BLaER1 treated with 17β-estradiol and CSF1 and Interleukin-3, amounts not matched to agents 10 nM and 100 nM (cell line): ENCODE measurements around the gene VPS33B.

Experiments used
- H3K27ac ChIP-seq, 11 experiments: shearing (Covaris generic); formaldehyde crosslinking; 2 replicates each; pipeline ENCODE4 v1.8.1; 2022
- H3K27me3 ChIP-seq, 11 experiments: shearing (Covaris generic); formaldehyde crosslinking; 2 replicates each; pipeline ENCODE4 v1.8.1; 2022
- H3K36me3 ChIP-seq, 11 experiments: shearing (Covaris generic); formaldehyde crosslinking; 2 replicates each; pipeline ENCODE4 v1.8.1; 2022
- H3K4me1 ChIP-seq, 10 experiments: shearing (Covaris generic); formaldehyde crosslinking; 2 replicates each; pipeline ENCODE4 v1.8.1; 2022
- H3K4me2 ChIP-seq, 11 experiments: shearing (Covaris generic); formaldehyde crosslinking; 2 replicates each; pipeline ENCODE4 v1.8.1; 2022
- H3K4me3 ChIP-seq, 10 experiments: shearing (Covaris generic); formaldehyde crosslinking; 2 replicates each; pipeline ENCODE4 v1.8.1; 2022
- H3K9ac ChIP-seq, 11 experiments: shearing (Covaris generic); formaldehyde crosslinking; 2 replicates each; pipeline ENCODE4 v1.8.1; 2022
- H3K9me3 ChIP-seq, 11 experiments: shearing (Covaris generic); formaldehyde crosslinking; replicated peaks in 1 of 11; 2 replicates each; pipeline ENCODE4 v1.8.1; 2022
- H4K20me1 ChIP-seq, 11 experiments: shearing (Covaris generic); formaldehyde crosslinking; 2 replicates each; pipeline ENCODE4 v1.8.1; 2022
- Cebpa-rat ChIP-seq, 11 experiments: shearing (Covaris generic); IDR thresholded peaks; 2 replicates each; pipeline ENCODE4 v1.8.1; 2022

The VPS33B gene

DNA sequence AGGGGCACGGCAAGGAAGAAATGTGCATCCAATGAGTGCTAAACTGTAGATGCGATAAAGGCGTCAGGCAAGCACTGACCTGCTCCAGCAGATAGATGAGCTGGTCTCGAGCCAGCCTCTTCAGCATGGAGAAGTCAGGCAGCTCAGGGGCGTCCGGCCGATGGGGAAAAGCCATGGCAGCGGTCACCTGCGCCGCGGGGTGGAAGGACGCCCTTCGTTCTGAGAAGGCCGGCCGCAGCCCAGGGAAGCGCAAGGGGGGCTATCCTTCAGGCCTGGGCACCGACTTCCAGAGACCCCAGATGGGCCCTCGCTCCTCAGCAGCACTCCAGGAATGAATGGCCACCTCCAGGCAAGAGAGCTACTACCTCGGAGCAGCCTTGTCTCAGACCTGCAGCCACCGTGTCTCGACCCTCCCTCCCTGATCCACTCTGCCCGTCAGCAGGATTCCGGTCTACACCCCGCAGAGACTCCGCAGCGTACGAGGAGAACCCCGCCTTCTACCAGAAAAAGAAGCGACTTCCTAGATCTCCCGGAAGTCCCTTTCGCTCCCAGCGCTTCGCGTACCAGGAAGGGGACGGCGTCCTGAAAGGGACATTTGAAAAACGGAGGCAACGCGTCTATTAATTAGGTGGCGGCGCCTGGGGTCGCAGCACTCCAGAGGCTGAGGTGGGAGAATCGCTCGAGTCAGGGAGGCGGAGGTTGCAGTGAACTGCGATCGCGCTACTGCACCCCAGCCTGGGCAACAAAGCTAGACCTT lies at the start of gene VPS33B:
VPS33B (minus strand) TSS at position 520 of the 757 bp plus-strand sequence; CDS start at position 175, 345 bp downstream.
- Histone ChIP-seq H3K36me3 (peaks cover 7 to 33% (median 16%) of the 10 kb centered on the region in 11 experiments; a peak in 19 of 22 replicates), H3K4me2 (peak within 1 kb of the TSS; percentile 89 to 100 (median 94)), H3K4me1 (peaks cover 22 to 27% (median 24%) of the 10 kb centered on the region in 10 experiments), H3K27ac (peak within 1 kb of the TSS; percentile 73 to 87 (median 81)), H4K20me1 (peaks cover 0 to 21% (median 9%) of the 10 kb centered on the region in 11 experiments; a peak in 11 of 22 replicates), H3K9ac (peak within 1 kb of the TSS; percentile 80 to 93 (median 89)), H3K27me3 (no peaks in the 10 kb centered on the region), H3K9me3 (no peaks in the 10 kb centered on the region), H3K4me3 (peak within 1 kb of the TSS; percentile 87 to 99 (median 96))
- no peak for TF ChIP-seq Cebpa-rat (IDR thresholded peaks at IDR 0.05)

DNA sequence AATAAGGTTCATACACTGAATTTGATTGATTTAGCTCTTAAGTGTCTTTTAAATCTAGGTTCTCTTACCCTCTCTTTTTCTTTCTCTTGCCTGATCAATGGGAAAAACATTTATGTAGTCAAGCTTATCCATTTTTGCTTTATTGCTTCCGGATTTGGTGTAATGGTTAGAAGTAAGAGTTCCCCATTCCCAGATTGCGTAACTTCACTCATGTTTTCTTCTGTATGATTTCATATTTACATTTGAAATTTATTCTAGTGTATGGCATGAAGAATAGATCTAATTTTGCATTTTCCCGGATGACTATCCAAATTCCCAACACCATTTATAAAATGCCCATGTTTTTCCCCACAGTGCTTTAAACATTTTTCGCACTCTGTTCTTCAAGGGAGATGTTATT lies 49.8 kb upstream of the VPS33B start:
- Histone ChIP-seq H3K4me1 (peaks cover 0 to 7% (median 0%) of the 10 kb centered on the region in 10 experiments; a peak in 1 of 20 replicates), H3K27ac (no peak overlapping the region), H3K4me3 (no peak overlapping the region), H3K9ac (no peak overlapping the region), H4K20me1 (no peaks in the 10 kb centered on the region), H3K9me3 (no peaks in the 10 kb centered on the region), H3K36me3 (no peaks in the 10 kb centered on the region), H3K4me2 (no peak overlapping the region), H3K27me3 (no peaks in the 10 kb centered on the region)
- peak in 2 of 11 experiments; percentile 66 to 82; a peak in 5 of 22 replicates for TF ChIP-seq Cebpa-rat (IDR thresholded peaks at IDR 0.05)

GRCh38 chr15:91070872-91071271 lies 48.5 kb upstream of the VPS33B start:
- no peak overlapping the region for H3K27ac ChIP-seq
- H4K20me1 ChIP-seq = no peaks in the 10 kb centered on the region
- no peaks in the 10 kb centered on the region for H3K9me3 ChIP-seq
- no peak overlapping the region for H3K4me2 ChIP-seq
- no peaks in the 10 kb centered on the region for H3K36me3 ChIP-seq
- H3K4me1 ChIP-seq = peaks cover 0 to 4% (median 0%) of the 10 kb centered on the region in 10 experiments; a peak in 1 of 20 replicates
- no peak overlapping the region for H3K9ac ChIP-seq
- no peak overlapping the region for H3K4me3 ChIP-seq
- H3K27me3 ChIP-seq = no peaks in the 10 kb centered on the region
- TF ChIP-seq Cebpa-rat (IDR thresholded peaks at IDR 0.05) = no peak

- H3K27ac ChIP-seq = no peak overlapping the region
- no peaks in the 10 kb centered on the region for H3K4me1 ChIP-seq
- TF ChIP-seq Cebpa-rat (IDR thresholded peaks at IDR 0.05) = no peak
- no peak overlapping the region for H3K4me3 ChIP-seq
- no peak overlapping the region for H3K9ac ChIP-seq
- H3K36me3 ChIP-seq = no peaks in the 10 kb centered on the region
- H3K9me3 ChIP-seq = peaks cover 0 to 9% (median 6%) of the 10 kb centered on the region in 11 experiments; a peak in 15 of 22 replicates
- H3K4me2 ChIP-seq = no peak overlapping the region
- no peaks in the 10 kb centered on the region for H4K20me1 ChIP-seq
- H3K27me3 ChIP-seq = no peaks in the 10 kb centered on the region
These were observed 46.6 kb upstream of the VPS33B start for GRCh38 chr15:91068966-91069365.

DNA sequence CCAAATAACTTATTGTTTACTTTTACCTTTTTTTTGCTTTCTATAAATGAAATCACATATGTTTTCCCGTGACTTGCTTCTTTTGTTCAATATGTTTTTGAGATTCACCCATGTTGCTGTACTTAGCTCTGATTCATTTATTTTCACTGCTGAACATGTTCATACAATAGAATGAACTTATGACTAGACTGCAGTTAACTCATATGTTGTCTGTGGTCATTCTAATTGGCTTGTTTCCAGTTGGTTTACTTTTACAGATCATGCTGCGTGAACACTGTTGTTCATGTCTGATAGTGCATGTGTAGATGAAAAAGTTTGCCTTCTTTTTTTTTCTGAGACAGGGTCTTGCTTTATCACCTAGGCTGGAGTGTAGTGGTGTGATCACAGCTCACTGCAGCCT lies 46.0 kb upstream of the VPS33B start:
- Histone ChIP-seq H3K9me3 (peaks cover 0 to 12% (median 6%) of the 10 kb centered on the region in 11 experiments; a peak in 15 of 22 replicates), H3K27me3 (no peaks in the 10 kb centered on the region), H3K27ac (no peak overlapping the region), H3K4me2 (no peak overlapping the region), H3K4me3 (no peak overlapping the region), H3K36me3 (no peaks in the 10 kb centered on the region), H4K20me1 (no peaks in the 10 kb centered on the region), H3K4me1 (no peaks in the 10 kb centered on the region), H3K9ac (no peak overlapping the region)
- TF ChIP-seq Cebpa-rat (IDR thresholded peaks at IDR 0.05) = no peak

- H3K27ac ChIP-seq = no peak overlapping the region
- H3K9ac ChIP-seq = no peak overlapping the region
- H3K9me3 ChIP-seq = peaks cover 0 to 12% (median 6%) of the 10 kb centered on the region in 11 experiments; a peak in 15 of 22 replicates
- H3K27me3 ChIP-seq = no peaks in the 10 kb centered on the region
- no peaks in the 10 kb centered on the region for H4K20me1 ChIP-seq
- no peaks in the 10 kb centered on the region for H3K36me3 ChIP-seq
- H3K4me1 ChIP-seq = no peaks in the 10 kb centered on the region
- no peak for TF ChIP-seq Cebpa-rat (IDR thresholded peaks at IDR 0.05)
- no peak overlapping the region for H3K4me2 ChIP-seq
- no peak overlapping the region for H3K4me3 ChIP-seq
These were observed 44.6 kb upstream of the VPS33B start for GRCh38 chr15:91067036-91067435.

- Histone ChIP-seq H3K9me3 (peaks cover 0 to 12% (median 6%) of the 10 kb centered on the region in 11 experiments; a peak in 15 of 22 replicates), H3K4me3 (no peak overlapping the region), H3K27me3 (no peaks in the 10 kb centered on the region), H3K4me1 (no peaks in the 10 kb centered on the region), H4K20me1 (no peaks in the 10 kb centered on the region), H3K36me3 (no peaks in the 10 kb centered on the region), H3K27ac (no peak overlapping the region), H3K9ac (no peak overlapping the region), H3K4me2 (no peak overlapping the region)
- no peak for TF ChIP-seq Cebpa-rat (IDR thresholded peaks at IDR 0.05)
These were observed 43.1 kb upstream of the VPS33B start for GRCh38 chr15:91065505-91065904.

- no peak overlapping the region for H3K27ac ChIP-seq
- no peaks in the 10 kb centered on the region for H4K20me1 ChIP-seq
- H3K9ac ChIP-seq = no peak overlapping the region
- TF ChIP-seq Cebpa-rat (IDR thresholded peaks at IDR 0.05) = no peak
- no peaks in the 10 kb centered on the region for H3K4me1 ChIP-seq
- H3K4me3 ChIP-seq = no peak overlapping the region
- H3K9me3 ChIP-seq = peaks cover 0 to 12% (median 6%) of the 10 kb centered on the region in 11 experiments; a peak in 15 of 22 replicates
- no peaks in the 10 kb centered on the region for H3K36me3 ChIP-seq
- no peaks in the 10 kb centered on the region for H3K27me3 ChIP-seq
- no peak overlapping the region for H3K4me2 ChIP-seq
These were observed 39.6 kb upstream of the VPS33B start for GRCh38 chr15:91061997-91062396.

DNA sequence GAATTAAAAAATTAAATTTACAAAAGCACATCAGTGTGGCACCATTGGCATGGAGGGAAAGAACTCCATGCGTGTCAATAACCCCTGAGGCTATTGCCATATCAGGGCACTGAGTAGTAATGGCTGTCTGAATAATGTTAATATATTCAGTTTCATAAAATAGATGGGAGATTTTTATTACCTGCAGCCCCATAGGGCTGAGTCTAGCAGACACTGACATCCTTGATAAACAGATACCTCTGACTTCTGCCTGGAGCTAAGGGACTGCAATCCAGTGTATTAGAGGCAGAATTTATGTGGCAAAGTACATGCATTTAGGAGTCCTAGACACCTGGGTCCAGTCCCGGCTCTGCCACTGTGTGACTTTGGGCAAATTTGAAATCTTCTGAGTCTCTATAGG lies 38.8 kb upstream of the VPS33B start:
- H4K20me1 ChIP-seq = no peaks in the 10 kb centered on the region
- no peak overlapping the region for H3K4me2 ChIP-seq
- no peak for TF ChIP-seq Cebpa-rat (IDR thresholded peaks at IDR 0.05)
- H3K27me3 ChIP-seq = no peaks in the 10 kb centered on the region
- H3K4me3 ChIP-seq = no peak overlapping the region
- H3K4me1 ChIP-seq = peaks cover 0 to 3% (median 2%) of the 10 kb centered on the region in 10 experiments; a peak in 5 of 20 replicates
- H3K27ac ChIP-seq = no peak overlapping the region
- H3K9ac ChIP-seq = no peak overlapping the region
- no peaks in the 10 kb centered on the region for H3K36me3 ChIP-seq
- peaks cover 0 to 12% (median 6%) of the 10 kb centered on the region in 11 experiments; a peak in 15 of 22 replicates for H3K9me3 ChIP-seq
